T follicular helper cell (primary cell): ENCODE measurements around the gene ABHD12.
"Not testable (repeated sequence)": the region's sequence is repeated elsewhere in the genome, so short reads cannot be mapped to it uniquely, and the experiment has no call there.

Experiments
- DNase-seq: peaks from one replicate; pipeline ENCODE4 v3.0.0-alpha.2; 2020; ENCODE audit warnings: low read depth

ABHD12 gene

DNA sequence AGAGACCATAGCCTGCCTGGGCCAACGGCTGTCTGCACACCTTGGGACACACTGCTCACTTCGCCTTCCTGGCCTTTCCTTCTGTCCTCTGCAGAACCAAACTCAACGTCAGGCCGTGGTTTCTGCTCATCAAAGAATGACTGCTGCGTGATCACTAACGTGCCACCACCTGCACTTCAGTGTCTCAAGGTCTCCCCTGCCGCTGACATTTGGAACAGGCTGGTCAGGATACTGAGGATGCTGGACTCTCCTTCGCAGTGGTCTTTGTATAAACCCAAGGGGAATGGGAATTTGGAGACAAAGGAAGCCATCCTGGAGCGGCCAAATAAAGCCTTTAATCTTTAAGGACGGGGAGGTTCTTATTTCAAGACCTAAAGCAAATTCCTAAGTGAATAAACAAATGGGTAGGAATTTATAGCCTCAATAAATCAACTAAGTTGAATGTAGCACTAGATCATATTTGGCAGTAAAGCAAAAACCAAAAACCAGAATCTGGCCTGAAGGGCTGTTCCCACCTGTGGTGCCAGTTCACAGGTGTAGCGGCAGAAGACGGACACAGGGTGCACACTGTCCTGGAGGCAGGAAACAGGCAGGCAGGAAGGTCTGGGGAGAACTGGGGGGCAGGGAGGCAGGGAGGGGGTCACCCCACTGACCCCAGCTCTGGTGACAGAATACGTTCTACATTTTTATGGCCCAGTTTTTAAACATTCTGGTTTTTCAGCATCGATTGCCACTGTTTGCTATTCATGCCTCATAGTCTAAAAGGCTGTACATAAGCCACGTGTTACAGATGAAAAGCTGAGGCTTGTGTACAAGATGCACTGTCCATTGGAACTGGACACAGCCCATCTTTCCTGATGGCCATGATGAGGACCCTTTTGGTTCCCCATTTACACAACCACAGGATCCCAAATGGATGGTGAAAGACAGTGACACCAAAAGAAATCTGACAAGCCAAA, 36.6 kb downstream of the ABHD12 start:
- DNase-seq = no peak

DNA sequence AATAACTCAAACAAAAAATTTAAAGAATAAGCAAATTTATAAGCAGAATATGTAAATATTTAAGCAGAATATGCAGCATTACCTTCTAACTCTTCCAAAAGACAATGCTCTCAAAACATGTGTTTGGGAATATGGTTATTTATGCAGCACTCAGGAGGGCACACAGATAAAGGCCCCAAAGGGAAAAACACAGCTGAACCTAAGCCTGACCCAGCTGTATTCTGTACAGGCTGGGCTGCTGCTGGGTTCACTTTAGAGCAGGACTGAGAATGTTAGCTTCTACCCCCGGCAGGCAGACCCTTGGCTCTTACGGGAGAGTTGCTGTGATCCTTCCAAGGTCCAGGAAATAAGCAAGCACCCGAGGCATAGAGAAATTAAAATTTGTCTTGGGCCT, 37.3 kb downstream of the ABHD12 start:
- DNase-seq = no peak

DNA sequence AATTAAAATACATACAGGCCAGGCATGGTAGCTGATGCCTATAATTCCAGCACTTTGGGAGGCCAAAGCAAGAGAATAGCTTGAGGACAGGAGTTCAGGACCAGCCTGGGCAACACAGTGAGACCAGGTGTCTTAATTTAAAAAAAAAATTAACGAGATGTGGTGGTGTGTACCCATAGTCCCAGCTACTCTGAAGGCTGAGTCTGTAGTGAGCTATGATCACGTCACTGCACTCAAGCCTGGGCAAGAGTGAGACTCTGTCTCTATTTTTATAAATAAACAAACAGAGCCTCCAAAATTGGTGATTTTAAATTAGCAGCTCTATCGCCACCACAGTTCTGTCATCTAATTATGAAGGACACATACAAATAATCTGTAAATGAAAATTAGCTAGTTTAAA, 37.9 kb downstream of the ABHD12 start:
- DNase-seq = no peak

DNA sequence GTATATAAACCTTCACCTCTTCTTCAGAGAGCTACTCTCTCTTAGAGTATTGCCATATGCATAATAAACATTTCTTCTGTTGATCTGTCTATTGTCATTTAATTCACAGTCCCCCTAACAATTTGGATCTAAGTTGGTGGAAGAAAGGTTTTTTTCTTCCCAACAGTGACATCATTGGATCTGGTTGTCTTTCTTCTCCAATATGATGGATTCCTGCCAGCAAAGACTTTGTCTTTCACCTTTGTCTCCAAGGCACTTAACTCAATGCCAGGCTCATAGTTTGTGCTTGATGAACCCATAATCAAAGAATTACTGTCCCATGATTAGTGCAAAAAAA, 39.6 kb downstream of the ABHD12 start:
- no peak for DNase-seq

DNA sequence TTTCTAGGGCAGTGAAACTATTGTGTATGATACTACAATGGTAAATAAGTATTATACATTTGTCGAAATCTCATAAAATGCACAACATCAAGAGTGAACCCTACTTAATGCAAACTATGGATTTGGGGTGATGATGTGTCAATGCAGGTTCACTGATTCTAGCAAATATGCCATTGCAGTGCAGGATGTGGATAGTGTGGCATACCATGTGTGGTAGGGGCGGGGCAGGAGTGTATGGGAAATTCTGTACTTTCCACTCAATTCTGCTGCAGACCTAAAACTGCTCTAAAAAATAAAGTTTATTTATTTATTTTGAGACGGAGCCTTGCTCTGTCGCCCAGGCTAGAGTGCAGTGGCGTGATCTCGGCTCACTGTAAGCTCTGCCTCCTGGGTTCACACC, 44.3 kb downstream of the ABHD12 start:
- no peak for DNase-seq

DNA sequence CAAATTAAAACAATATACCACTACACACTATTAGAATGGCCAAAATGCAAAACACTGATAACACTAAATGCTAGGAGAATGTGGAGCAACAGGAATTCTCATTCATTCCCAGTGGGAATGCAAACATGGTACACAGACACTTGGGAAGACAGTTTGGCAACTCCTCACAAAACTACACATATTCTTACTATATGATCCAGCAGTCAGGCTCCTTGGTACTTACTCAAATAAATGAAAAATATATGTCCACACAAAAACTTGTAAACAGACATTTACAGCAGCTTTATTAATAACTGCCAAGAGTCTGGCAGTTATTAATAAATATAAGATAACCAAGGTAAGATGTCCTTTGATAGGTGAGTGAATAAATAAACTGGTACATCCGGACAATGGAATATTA, 44.9 kb downstream of the ABHD12 start:
- no peak for DNase-seq

DNA sequence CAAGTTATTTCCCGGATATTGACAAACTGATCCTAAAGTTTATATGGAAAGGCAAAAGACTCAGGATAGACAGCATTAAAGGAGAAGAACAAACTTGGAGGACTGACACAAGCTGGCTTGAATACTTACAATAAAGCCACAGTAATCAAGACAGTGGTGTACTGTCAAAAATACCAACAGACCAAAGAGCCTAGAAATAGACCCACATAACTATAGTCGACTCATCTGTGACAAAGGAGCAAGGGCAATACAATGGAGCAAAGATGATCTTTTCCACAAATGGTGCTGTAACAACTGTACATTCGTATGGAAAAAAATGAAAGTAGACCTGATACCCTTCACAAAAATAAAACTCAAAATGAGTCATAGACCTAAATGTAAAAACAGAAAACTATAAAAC, 46.0 kb downstream of the ABHD12 start:
- DNase-seq = no peak

DNA sequence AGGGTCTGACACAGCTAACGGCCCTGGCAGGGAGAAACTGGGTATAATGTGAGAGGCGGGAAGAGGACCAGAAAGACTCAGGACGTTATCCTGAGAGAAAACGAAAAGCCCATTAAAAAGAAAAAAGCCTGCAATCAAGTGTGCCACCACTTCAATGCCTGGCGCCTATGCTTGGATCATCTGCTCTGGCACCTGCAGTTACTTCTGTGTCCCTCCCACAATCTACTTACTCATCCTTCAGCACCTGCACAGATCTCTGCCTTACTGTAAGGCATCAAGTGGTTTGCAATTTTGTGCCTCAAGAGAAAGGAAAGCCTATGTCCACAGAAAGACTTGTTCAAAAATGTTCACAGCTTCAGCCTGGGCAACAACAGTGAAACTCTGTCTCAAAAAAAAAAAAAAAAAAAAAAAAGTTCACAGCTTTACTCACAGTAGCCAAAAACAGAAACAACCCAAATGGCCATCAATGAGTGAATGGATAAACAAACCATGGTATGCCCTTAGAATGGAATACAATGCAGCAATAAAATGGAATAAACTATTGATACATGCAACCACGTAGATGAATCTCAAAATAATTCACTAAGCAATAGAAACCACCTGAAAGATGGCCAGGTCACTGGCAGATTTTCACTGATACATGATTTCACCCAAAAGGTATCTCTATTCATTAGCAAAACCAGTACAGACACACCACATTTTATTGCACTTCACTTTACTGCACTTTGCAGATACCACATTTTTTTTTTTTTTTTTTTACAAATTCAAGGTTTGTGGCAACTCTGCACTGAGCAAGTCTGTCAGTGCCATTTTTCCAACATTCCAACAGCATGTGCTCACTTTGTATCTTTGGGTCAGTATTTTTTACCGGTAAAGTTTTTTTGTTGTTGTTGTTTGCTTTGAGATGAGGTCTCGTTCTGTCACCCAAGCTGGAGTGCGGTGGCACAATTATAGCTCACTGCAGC, 48.6 kb downstream of the ABHD12 start:
- no peak for DNase-seq

DNA sequence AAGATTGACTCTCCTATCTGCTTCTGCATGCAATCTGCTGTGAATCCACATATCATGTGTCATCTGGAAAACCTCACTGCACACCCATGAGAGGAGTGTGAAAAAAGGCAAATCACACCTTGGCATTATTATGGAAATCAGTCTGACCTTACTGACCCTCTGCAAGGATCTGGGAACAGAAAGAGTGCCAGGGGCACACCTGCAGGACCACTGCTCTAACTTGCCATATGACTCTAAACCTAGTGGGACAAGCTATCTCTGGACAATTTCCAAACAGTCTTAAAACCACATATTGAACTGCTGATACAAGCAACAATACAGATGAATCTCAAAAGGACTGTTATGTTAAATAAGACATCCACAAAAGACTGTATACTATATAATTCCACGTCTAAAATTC, 50.3 kb downstream of the ABHD12 start:
- no peak for DNase-seq

DNA sequence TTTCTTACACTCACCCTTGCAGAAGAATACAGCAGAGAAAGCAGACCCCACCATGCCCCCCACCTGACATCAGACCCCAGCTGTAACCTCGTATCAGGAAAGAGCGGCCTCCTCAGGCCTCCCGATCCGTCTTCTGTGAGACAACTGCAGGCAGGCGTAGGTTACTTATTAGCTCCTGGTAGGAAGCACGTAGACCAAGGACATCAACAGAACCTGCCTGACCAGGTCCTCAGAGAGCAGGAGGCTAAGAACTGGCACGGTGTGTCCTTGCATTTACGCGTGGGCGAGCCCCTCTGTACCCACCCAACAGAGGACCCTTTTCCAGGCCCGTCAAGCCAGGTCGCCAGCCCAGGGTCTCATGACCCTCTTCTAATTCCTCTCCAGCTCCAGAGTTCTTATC, 51.0 kb downstream of the ABHD12 start:
- DNase-seq = no peak

DNA sequence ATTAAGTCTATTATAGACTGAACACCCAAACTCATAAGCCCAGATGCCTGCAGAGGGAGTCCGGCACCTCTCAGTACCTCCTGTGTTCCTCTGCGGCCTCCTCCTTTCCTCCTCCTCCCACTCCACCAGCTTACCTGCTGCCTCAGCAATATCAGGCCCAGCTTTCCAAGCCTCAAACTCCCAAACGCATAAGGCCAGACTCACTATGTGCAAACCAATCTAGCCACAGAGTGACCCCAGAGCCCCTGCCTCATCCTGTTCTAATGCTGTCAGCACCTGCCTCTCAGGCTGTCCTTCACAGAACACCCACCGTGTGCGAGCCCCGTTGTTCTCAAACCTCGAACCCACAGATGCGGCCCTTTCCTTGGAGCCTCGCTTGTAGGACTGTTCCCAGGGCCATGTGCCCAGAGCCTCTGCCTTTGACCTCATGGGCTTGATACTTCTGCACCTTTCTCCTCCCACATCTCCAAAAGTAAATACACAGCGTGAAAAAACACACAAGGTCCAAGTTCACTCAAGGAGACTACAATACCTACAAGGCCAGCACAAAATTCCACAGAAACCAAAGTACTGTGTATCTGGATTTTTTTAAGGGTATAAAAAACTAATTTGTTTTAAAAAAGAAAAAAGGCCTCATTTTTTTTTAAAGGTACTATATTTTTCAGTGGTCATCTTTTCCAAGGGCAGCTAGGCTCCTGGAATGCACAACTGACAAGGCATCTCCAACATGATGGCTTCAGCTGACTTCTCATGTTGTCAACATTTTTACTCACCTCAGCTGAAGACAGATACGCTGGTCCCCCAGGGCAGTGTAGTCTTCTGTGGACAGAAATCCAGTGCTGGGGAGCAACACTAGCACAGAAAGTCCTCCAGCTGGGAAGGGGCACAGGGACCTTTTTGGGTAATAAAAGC, 52.3 kb downstream of the ABHD12 start:
- DNase-seq = no peak

DNA sequence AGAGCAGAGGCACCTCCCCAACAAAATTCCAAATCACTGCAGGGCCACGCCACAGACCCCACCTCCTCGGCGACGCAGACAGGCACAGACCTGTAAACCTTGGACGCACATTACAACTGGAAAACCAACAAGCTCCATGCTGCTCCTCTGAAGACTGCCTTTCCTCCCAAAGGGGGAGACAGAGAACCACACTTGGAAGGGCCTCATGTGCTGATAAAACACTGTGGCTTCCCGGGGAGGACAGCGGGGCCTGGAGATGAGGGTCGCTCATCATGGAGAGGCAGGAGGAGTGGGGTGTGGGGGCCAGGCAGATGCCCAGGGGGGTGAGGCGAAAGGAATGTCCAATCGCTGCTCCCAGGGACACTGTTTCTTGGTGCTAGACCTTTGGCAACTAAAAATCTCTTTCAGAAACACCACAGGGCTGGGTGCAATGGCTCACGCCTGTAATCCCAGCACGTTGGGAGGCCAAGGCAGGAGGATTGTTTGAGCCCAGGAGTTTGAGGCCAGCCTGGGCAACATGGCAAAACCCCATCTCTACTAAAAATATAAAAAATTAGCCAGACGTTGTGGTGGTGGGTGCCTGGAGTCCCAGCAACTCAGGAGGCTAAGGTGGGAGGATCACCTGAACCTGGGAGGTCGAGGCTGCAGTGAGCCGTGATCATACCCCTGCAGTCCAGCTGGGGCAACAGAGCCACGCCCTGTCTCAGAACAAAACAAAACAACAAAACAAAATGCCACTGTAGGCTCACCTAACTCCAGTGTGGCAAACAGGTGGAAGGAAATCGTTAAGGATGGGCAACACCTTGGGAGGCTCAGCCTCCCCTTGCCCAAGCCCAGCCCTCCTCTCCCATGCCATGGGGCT, 53.8 kb downstream of the ABHD12 start:
- no peak for DNase-seq

DNA sequence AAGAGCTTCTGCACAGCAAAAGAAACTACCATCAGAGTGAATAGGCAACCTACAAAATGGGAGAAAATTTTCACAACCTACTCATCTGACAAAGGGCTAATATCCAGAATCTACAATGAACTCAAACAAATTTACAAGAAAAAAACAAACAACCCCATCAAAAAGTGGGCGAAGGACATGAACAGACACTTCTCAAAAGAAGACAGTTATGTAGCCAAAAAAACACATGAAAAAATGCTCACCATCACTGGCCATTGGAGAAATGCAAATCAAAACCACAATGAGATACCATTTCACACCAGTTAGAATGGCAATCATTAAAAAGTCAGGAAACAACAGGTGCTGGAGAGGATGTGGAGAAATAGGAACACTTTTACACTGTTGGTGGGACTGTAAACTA, 55.7 kb downstream of the ABHD12 start:
- DNase-seq = not testable (repeated sequence)

DNA sequence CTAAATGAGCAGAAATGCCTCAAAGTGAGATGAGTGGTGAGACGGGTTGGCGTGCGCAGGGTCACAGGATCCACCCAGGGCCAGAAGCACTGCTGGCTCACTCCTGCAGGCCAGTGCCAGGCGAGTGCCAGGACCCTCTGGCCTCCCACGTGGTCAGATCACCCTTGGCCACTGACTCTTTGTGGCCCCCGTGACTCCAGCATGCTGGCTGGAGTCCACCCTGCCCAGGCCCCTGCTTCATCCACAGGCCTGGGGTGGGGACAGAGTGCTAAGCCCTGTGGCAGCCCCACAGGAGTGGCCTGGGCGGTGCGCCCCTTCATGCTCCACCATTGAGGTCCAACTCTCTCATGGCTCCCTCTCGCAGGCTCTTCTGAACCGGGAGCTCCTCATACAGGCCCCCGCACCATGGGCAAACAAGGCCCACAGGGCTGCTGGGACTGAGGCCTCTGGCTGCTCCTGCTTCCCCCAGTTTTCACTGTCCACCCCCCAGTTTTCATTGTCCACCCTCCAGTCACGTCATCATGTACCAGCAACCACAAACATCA, 61.6 kb downstream of the ABHD12 start:
- DNase-seq = no peak

DNA sequence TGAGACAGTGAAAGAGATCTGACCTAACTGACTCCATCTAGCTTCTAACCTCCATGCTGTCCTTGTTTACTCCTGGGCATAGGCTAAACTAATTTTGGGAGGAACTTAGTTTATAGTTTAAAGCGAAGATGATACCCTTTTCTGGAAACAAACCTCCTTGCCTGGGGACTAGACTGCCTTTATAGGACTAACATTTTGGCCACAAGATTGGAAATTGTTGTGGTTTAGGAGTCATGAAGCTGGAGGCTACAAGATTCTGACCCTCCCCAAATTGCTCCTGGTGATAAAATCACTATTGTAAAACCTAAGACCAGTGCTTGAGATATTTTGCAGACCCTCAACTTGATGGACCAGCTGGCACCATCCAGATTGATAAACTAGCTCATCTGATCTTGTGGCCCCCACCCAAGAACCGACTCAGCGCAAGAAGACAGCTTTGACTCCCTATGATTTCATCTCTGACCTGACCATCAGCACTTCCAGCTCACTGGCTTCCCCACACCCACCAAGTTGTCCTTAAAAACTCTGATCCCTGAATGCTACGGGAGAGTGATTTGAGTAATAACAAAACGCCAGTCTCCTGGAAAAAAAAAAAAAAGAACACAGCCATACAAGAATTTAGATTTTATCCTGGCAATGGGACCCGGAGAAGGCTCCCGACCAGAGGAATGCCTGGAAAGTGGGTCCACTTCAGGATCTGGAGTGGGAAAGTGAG, 63.0 kb downstream of the ABHD12 start:
- DNase-seq = no peak

DNA sequence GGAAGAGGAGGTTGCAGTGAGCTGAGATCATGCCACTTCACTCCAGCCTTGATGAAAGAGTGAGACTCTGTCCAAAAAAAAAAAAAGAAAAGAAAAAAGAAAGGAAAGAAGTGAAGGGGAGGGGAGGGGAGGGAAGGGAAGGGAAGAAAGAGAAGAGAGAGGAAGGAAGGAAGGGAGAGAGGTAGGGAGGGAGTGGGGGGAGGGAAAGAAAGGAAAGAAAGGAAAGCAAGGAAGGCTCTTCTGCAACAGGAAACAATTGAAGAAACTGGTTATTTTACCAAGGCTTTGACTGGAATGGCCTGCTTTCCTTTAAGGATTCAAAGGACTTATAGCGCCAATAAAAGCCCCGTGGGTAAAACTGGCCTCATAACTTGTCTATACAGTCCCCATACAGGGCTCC, 64.6 kb downstream of the ABHD12 start:
- no peak for DNase-seq

DNA sequence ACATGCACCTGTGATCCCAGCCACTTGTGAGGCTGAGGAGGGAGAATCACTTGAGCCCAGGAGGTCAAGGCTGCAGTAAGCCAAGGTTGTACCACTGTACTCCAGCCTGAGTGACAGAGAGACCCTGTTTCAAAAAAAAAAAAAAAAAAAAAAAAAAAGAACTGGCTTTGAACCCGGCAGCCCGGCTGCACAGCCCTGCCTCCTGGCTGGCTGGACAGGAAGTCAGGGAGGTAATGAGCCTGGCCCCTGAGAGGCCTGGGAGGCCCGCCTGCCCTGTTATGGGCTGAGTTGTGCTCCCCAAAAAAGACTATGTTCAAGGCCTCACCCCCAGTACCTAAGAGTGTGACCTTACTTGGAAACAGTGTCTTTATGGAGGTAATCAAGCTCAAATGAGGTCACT, 65.6 kb downstream of the ABHD12 start:
- no peak for DNase-seq

DNA sequence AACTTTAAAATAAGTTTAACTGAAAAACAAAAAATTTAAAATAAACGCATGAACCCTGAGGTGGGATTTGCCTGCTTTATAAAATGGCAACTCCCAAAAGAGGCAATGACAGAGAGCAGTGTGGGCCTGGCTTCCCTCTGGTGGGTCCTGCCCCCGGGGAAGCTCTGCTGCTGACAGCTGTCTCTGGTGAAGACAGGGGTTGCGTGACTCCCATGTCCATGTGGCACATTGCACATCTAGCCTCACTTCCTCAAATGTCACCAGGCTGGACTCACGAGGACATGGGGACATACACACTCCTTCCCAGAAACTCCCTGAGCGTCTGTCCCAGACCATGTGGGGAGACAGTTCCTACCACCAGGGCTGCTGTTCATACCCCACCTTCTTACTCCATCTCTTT, 66.2 kb downstream of the ABHD12 start:
- no peak for DNase-seq

DNA sequence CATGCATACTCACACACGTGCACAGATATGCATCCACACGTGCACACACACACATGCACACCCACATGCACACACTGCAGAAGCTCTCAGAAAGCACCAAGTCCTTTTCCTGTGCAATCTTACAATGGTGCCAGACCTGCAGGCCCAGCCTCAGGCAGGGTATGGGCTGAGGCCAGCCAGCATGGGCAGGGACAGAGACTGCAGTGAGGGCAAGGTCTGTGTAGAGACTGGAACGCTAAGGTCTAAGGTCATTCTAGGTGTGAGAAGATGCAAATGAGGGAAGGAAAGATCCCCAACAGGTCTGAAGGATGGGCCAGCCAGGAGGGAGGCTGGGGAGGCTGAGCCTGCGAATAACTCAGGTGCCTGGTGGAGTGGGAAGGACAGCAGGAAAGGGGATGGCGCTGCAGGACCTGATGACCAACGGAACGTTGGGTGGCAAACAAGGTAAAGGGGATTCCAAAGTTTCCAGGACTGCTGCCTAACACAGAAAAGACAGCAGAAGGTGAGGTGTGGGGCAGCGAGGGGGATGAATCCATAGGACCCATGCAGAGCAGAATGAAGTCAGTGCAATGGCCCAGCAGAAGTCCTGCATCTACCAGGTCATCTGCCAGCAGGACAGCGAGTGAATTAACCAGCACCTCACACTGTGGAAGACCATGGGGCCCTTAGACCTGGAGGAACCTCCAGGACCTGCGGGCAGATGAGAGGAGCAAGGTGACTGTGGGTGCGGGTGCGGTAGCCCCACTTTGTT, 67.0 kb downstream of the ABHD12 start:
- no peak for DNase-seq
